Stimulated activated CD4-positive, alpha-beta T cell treated with anti-CD3 and anti-CD28 coated beads, Interleukin-4, amount 100 ng/mL, for 4 hours (primary cell): ENCODE results near the gene CTBP2.
"Not testable (repeated sequence)": the region's sequence is repeated elsewhere in the genome, so short reads cannot be mapped to it uniquely, and the experiment has no call there.

Experiments used
- DNase-seq, 2 experiments: peaks; one replicate each; pipeline ENCODE4 v3.0.0-alpha.2; 2020

Gene CTBP2

GRCh38 chr10:125082471-125082870, 77.9 kb downstream of the CTBP2 start:
- DNase-seq, result not testable (repeated sequence)

GRCh38 chr10:125081931-125082330, 78.4 kb downstream of the CTBP2 start:
- no peak for DNase-seq

GRCh38 chr10:125080984-125081383, 79.4 kb downstream of the CTBP2 start:
- DNase-seq, result no peak

GRCh38 chr10:125080296-125080695, 80.1 kb downstream of the CTBP2 start:
- DNase-seq, result no peak

GRCh38 chr10:125079091-125079600, 81.2 kb downstream of the CTBP2 start:
- no peak for DNase-seq

- DNase-seq, result no peak
Measured at GRCh38 chr10:125076891-125077541, 83.3 kb downstream of the CTBP2 start.

GRCh38 chr10:125076121-125076825, 84.1 kb downstream of the CTBP2 start:
- no peak for DNase-seq

GRCh38 chr10:125073996-125074395, 86.4 kb downstream of the CTBP2 start:
- no peak for DNase-seq

- DNase-seq, result no peak
Measured at GRCh38 chr10:125072794-125073193, 87.6 kb downstream of the CTBP2 start.

- DNase-seq, result no peak
Measured at GRCh38 chr10:125071008-125071407, 89.4 kb downstream of the CTBP2 start.

GRCh38 chr10:125068406-125068805, 92.0 kb downstream of the CTBP2 start:
- DNase-seq, result no peak

GRCh38 chr10:125067764-125068163, 92.6 kb downstream of the CTBP2 start:
- no peak for DNase-seq

GRCh38 chr10:125066764-125067450, 93.5 kb downstream of the CTBP2 start:
- DNase-seq, result no peak

- DNase-seq, result no peak
Measured at GRCh38 chr10:125064681-125065492, 95.5 kb downstream of the CTBP2 start.

- no peak for DNase-seq
Measured at GRCh38 chr10:125063256-125063925, 97.0 kb downstream of the CTBP2 start.

- DNase-seq, result no peak
Measured at GRCh38 chr10:125062914-125063230, 97.5 kb downstream of the CTBP2 start.

- no peak for DNase-seq
Measured at GRCh38 chr10:125062227-125062913, 98.0 kb downstream of the CTBP2 start.

- no peak for DNase-seq
Measured at GRCh38 chr10:125061557-125062226, 98.7 kb downstream of the CTBP2 start.

- peak; percentile 8 to 27 for DNase-seq
Measured at GRCh38 chr10:125060826-125061556, 99.4 kb downstream of the CTBP2 start.

- DNase-seq, result no peak
Measured at GRCh38 chr10:125060482-125060825, 99.9 kb downstream of the CTBP2 start.

- no peak for DNase-seq
Measured at GRCh38 chr10:125060026-125060425, 100.3 kb downstream of the CTBP2 start.
